ENCODE results near the gene RAP1B. TPM values are rescaled to one million over a fixed set of nuclear protein-coding genes. Genes with fewer than 3 reads are reported as not detected.

RAP1B gene
- total and polyA plus RNA-seq, 2 of the 13 experiments (the other 11 are each of a cell fraction or from before 2014, with no cell fraction given): 71.1 to 92.7 TPM

GRCh38 chr12:68675101-68675842, 64.6 kb downstream of the RAP1B start:
- H3K36me3 ChIP-seq (replicated peaks in 1 of 2; ENCODE audit: control insufficient read depth in 1 of 2, insufficient read depth in 2 of 2, low read length in 2 of 2): no peaks in the 10 kb centered on the region
- TF ChIP-seq CEBPG (CRISPR knock-in tag; IDR thresholded peaks at IDR 0.05) (no peak), PRDM4 (CRISPR knock-in tag; IDR thresholded peaks at IDR 0.05; ENCODE audit: borderline replicate concordance) (no peak), NBN (conservative IDR thresholded peaks at IDR 0.05) (no peak), ZNF558 (CRISPR knock-in tag; IDR thresholded peaks at IDR 0.05; ENCODE audit: borderline replicate concordance) (no peak), ZNF646 (CRISPR knock-in tag; IDR thresholded peaks at IDR 0.05) (no peak)
- no peak overlapping the region for H2AFZ ChIP-seq (ENCODE audit: low read length)
- H3K27me3 ChIP-seq (ENCODE audit: control insufficient read depth in 1 of 2, insufficient read depth in 2 of 2, low read length in 2 of 2): no peaks in the 10 kb centered on the region
- CTCF ChIA-PET (ENCODE audit: low intra/inter-chr PET ratio, low total read pairs): no interaction called here
- FAIRE-seq (no peak), DNase-seq (ENCODE audit: low spot score) (no peak), ATAC-seq (no peak; the same call in 1 of the 3 replicates)
- H3K9ac ChIP-seq (ENCODE audit: insufficient read depth, low read depth, low read length): no peak overlapping the region
- BruUV-seq (replicated peaks): no TSS peak
- POLR2A ChIA-PET: interaction anchor here (1.1 kb wide), 1 partner anchor 133 kb away, joined by 3 read pairs; no protein-coding TSS in a partner anchor
- H3K4me3 ChIP-seq (replicated peaks in 1 of 3; ENCODE audit: insufficient read depth in 1 of 3, low read depth in 2 of 3, low read length in 3 of 3): no peak overlapping the region
- in situ Hi-C loops (cut with HindIII; ENCODE audit: extremely low pct_ligation_motif_present, low pct_unique_long_range_greater_than_20kb): no loop called here
- intact Hi-C loops (cut with micrococcal nuclease; ENCODE audit: unreplicated experiment): no loop called here
- WGBS (ENCODE audit: low lambda C conversion rate): 37% methylated on average over 5 of the region's 5 CpGs
- H3K4me2 ChIP-seq (ENCODE audit: low read depth, low read length): no peak overlapping the region
- H3K9me3 ChIP-seq (ENCODE audit: low read length): no peaks in the 10 kb centered on the region
- no peaks in the 10 kb centered on the region for H3K79me2 ChIP-seq (ENCODE audit: insufficient read depth, low read length)
- no peak overlapping the region for H3K27ac ChIP-seq (ENCODE audit: extremely low read length, insufficient read depth, low read length)
- peaks cover 24% of the 10 kb centered on the region for H3K4me1 ChIP-seq (ENCODE audit: insufficient read depth, low read length)
- H4K20me1 ChIP-seq (ENCODE audit: insufficient read depth, low read length): no peaks in the 10 kb centered on the region; the same call in 1 of the 2 replicates

All from HepG2 (cell line).